ENCODE data around the gene MMP23B. TPM values are rescaled to one million over a fixed set of nuclear protein-coding genes. Genes with fewer than 3 reads are reported as not detected.

The MMP23B gene
- total and polyA plus RNA-seq, 4 donors, result 15.5 to 120 (median 57.8) TPM

- no peaks in the 10 kb centered on the region for H3K27me3 ChIP-seq (ENCODE audit: control insufficient read depth in 1 of 2, insufficient read depth in 2 of 2, low read length in 1 of 2)
- intact Hi-C loops (cut with DNase I), result no loop called here
- no peak overlapping the region for H3K27ac ChIP-seq (ENCODE audit: low read depth in 1 of 2, low read length in 2 of 2)
- H3K4me3 ChIP-seq (ENCODE audit: low read length in 2 of 2), result no peak overlapping the region
- H3K4me1 ChIP-seq (ENCODE audit: control insufficient read depth in 1 of 2, insufficient read depth in 2 of 2, low read length in 2 of 2), result no peaks in the 10 kb centered on the region
- DNase-seq (peak; percentile 44 to 52), ATAC-seq (ENCODE audit: low FRiP score) (peak; percentile 27)
- no peaks in the 10 kb centered on the region for H3K9me3 ChIP-seq (ENCODE audit: control insufficient read depth, low read length)
- WGBS, 2 donors, result 85 to 88% methylated on average over 39 of the region's 39 CpGs
- H3K36me3 ChIP-seq (ENCODE audit: control insufficient read depth in 1 of 2, insufficient read depth in 2 of 2, low read length in 1 of 2), result no peaks in the 10 kb centered on the region
Measured at GRCh38 chr1:1677718-1678580, 46.0 kb downstream of the MMP23B start.

GRCh38 chr1:1678581-1679380, 46.8 kb downstream of the MMP23B start:
- intact Hi-C loops (cut with DNase I), result no loop called here
- no peak overlapping the region for H3K27ac ChIP-seq (ENCODE audit: low read depth in 1 of 2, low read length in 2 of 2)
- DNase-seq (peak; percentile 44 to 68), ATAC-seq (ENCODE audit: low FRiP score) (peak; percentile 37)
- no peaks in the 10 kb centered on the region for H3K36me3 ChIP-seq (ENCODE audit: control insufficient read depth in 1 of 2, insufficient read depth in 2 of 2, low read length in 1 of 2)
- WGBS, 2 donors, result 71 to 75% methylated on average over 24 of the region's 24 CpGs
- H3K9me3 ChIP-seq (ENCODE audit: control insufficient read depth, low read length), result no peaks in the 10 kb centered on the region
- no peaks in the 10 kb centered on the region for H3K27me3 ChIP-seq (ENCODE audit: control insufficient read depth in 1 of 2, insufficient read depth in 2 of 2, low read length in 1 of 2)
- no peaks in the 10 kb centered on the region for H3K4me1 ChIP-seq (ENCODE audit: control insufficient read depth in 1 of 2, insufficient read depth in 2 of 2, low read length in 2 of 2)
- H3K4me3 ChIP-seq (ENCODE audit: low read length in 2 of 2), result no peak overlapping the region

- H3K4me1 ChIP-seq (ENCODE audit: control insufficient read depth in 1 of 2, insufficient read depth in 2 of 2, low read length in 2 of 2), result no peaks in the 10 kb centered on the region
- no peak overlapping the region for H3K27ac ChIP-seq (ENCODE audit: low read depth in 1 of 2, low read length in 2 of 2)
- H3K4me3 ChIP-seq (ENCODE audit: low read length in 2 of 2), result no peak overlapping the region
- no peak for ATAC-seq (ENCODE audit: low FRiP score)
- intact Hi-C loops (cut with DNase I), result no loop called here
- WGBS, 2 donors, result 91 to 95% methylated on average over 32 of the region's 32 CpGs
- H3K27me3 ChIP-seq (ENCODE audit: control insufficient read depth in 1 of 2, insufficient read depth in 2 of 2, low read length in 1 of 2), result no peaks in the 10 kb centered on the region
- H3K36me3 ChIP-seq (ENCODE audit: control insufficient read depth in 1 of 2, insufficient read depth in 2 of 2, low read length in 1 of 2), result no peaks in the 10 kb centered on the region
- DNase-seq, result peak; percentile 34 to 77
- no peaks in the 10 kb centered on the region for H3K9me3 ChIP-seq (ENCODE audit: control insufficient read depth, low read length)
Measured at GRCh38 chr1:1680031-1680911, 48.3 kb downstream of the MMP23B start.

- Histone ChIP-seq H3K27me3 (ENCODE audit: control insufficient read depth in 1 of 2, insufficient read depth in 2 of 2, low read length in 1 of 2) (no peaks in the 10 kb centered on the region), H3K27ac (ENCODE audit: low read depth in 1 of 2, low read length in 2 of 2) (no peak overlapping the region), H3K9me3 (ENCODE audit: control insufficient read depth, low read length) (no peaks in the 10 kb centered on the region), H3K4me3 (ENCODE audit: low read length in 2 of 2) (no peak overlapping the region), H3K36me3 (ENCODE audit: control insufficient read depth in 1 of 2, insufficient read depth in 2 of 2, low read length in 1 of 2) (no peaks in the 10 kb centered on the region), H3K4me1 (ENCODE audit: control insufficient read depth in 1 of 2, insufficient read depth in 2 of 2, low read length in 2 of 2) (no peaks in the 10 kb centered on the region)
- DNase-seq (peak; percentile 29 to 38), ATAC-seq (ENCODE audit: low FRiP score) (no peak)
- WGBS, 2 donors, result 66 to 74% methylated on average over 11 of the region's 11 CpGs
- intact Hi-C loops (cut with DNase I), result no loop called here
Measured at GRCh38 chr1:1680912-1681273, 48.9 kb downstream of the MMP23B start.

GRCh38 chr1:1683104-1683905, 51.3 kb downstream of the MMP23B start:
- Histone ChIP-seq H3K4me3 (ENCODE audit: low read length in 2 of 2) (no peak overlapping the region), H3K9me3 (ENCODE audit: control insufficient read depth, low read length) (no peaks in the 10 kb centered on the region), H3K27ac (ENCODE audit: low read depth in 1 of 2, low read length in 2 of 2) (no peak overlapping the region), H3K36me3 (ENCODE audit: control insufficient read depth in 1 of 2, insufficient read depth in 2 of 2, low read length in 1 of 2) (no peaks in the 10 kb centered on the region), H3K27me3 (ENCODE audit: control insufficient read depth in 1 of 2, insufficient read depth in 2 of 2, low read length in 1 of 2) (no peaks in the 10 kb centered on the region), H3K4me1 (ENCODE audit: control insufficient read depth in 1 of 2, insufficient read depth in 2 of 2, low read length in 2 of 2) (no peaks in the 10 kb centered on the region)
- ATAC-seq (ENCODE audit: low FRiP score) (no peak), DNase-seq (peak in 1 of 2 donors; percentile 35)
- WGBS, 2 donors, result 63 to 65% methylated on average over 26 of the region's 26 CpGs
- intact Hi-C loops (cut with DNase I), result no loop called here

Other genes with a start within 250 kb of the MMP23B start
- gene CCNL2, start 232.8 kb upstream of the MMP23B start, total RNA-seq, result 100 to 1,000 TPM; 153 to 246 TPM
- 100 to 1,000 TPM in 1 of 2 donors, 10 to 100 TPM in 1; 34.6 to 409 TPM for gene CCNL2, start 232.8 kb upstream of the MMP23B start, polyA plus RNA-seq
- gene MRPL20, start 224.9 kb upstream of the MMP23B start, total RNA-seq, result 10 to 100 TPM; 69.7 to 70.2 TPM
- 100 to 1,000 TPM; 144 to 184 TPM for gene MRPL20, start 224.9 kb upstream of the MMP23B start, polyA plus RNA-seq
- 1 to 10 TPM; 1.5 to 6.9 TPM for gene ANKRD65, start 210.9 kb upstream of the MMP23B start, total RNA-seq
- under 1 TPM in 1 of 2 donors, not detected in 1; 0.13 TPM for gene ANKRD65, start 210.9 kb upstream of the MMP23B start, polyA plus RNA-seq
- gene VWA1, start 196.5 kb upstream of the MMP23B start, total RNA-seq, result 10 to 100 TPM; 35.6 to 86.5 TPM
- 1 to 10 TPM in 1 of 2 donors, under 1 TPM in 1; 0.13 to 4.5 TPM for gene VWA1, start 196.5 kb upstream of the MMP23B start, polyA plus RNA-seq
- 1 to 10 TPM in 1 of 2 donors, under 1 TPM in 1; 0.42 to 5.5 TPM for gene ATAD3C, start 182.5 kb upstream of the MMP23B start, total RNA-seq
- under 1 TPM in 1 of 2 donors, not detected in 1; 0.08 TPM for gene ATAD3C, start 182.5 kb upstream of the MMP23B start, polyA plus RNA-seq
- gene ATAD3B, start 160.4 kb upstream of the MMP23B start, total RNA-seq, result 10 to 100 TPM in 1 of 2 donors, 1 to 10 TPM in 1; 8.1 to 21.5 TPM
- 10 to 100 TPM in 1 of 2 donors, 1 to 10 TPM in 1; 6.1 to 44.8 TPM for gene ATAD3B, start 160.4 kb upstream of the MMP23B start, polyA plus RNA-seq
- 10 to 100 TPM; 11.9 to 13.2 TPM for gene ATAD3A, start 120.0 kb upstream of the MMP23B start, total RNA-seq
- 10 to 100 TPM in 1 of 2 donors, 1 to 10 TPM in 1; 8.3 to 20.2 TPM for gene ATAD3A, start 120.0 kb upstream of the MMP23B start, polyA plus RNA-seq
- gene TMEM240, start 91.5 kb upstream of the MMP23B start, total RNA-seq, result 1 to 10 TPM; 6.2 to 7.8 TPM
- 10 to 100 TPM in 1 of 2 donors, 1 to 10 TPM in 1; 1.1 to 15.1 TPM for gene TMEM240, start 91.5 kb upstream of the MMP23B start, polyA plus RNA-seq
- gene SSU72, start 57.3 kb upstream of the MMP23B start, total RNA-seq, result 10 to 100 TPM; 67.7 to 71.5 TPM
- 10 to 100 TPM; 65.0 to 92.8 TPM for gene SSU72, start 57.3 kb upstream of the MMP23B start, polyA plus RNA-seq
- gene FNDC10, start 32.0 kb upstream of the MMP23B start, total RNA-seq, result 1 to 10 TPM; 1.2 to 3.0 TPM
- gene FNDC10, start 32.0 kb upstream of the MMP23B start, polyA plus RNA-seq, result under 1 TPM; 0.38 to 0.50 TPM
- gene MIB2, start 16.7 kb upstream of the MMP23B start, total RNA-seq, result 10 to 100 TPM; 45.0 to 77.7 TPM
- gene MIB2, start 16.7 kb upstream of the MMP23B start, polyA plus RNA-seq, result 100 to 1,000 TPM in 1 of 2 donors, 10 to 100 TPM in 1; 20.4 to 220 TPM
- gene CDK11B, start 26.8 kb downstream of the MMP23B start, total RNA-seq, result 10 to 100 TPM; 25.2 to 27.0 TPM
- gene CDK11B, start 26.8 kb downstream of the MMP23B start, polyA plus RNA-seq, result 10 to 100 TPM; 42.3 to 44.7 TPM
- gene SLC35E2B, start 60.6 kb downstream of the MMP23B start, total RNA-seq, result 10 to 100 TPM; 25.2 to 53.5 TPM
- gene SLC35E2B, start 60.6 kb downstream of the MMP23B start, polyA plus RNA-seq, result 10 to 100 TPM in 1 of 2 donors, 1 to 10 TPM in 1; 8.1 to 32.0 TPM
- gene CDK11A, start 92.2 kb downstream of the MMP23B start, total RNA-seq, result 10 to 100 TPM; 52.7 to 53.1 TPM
- gene CDK11A, start 92.2 kb downstream of the MMP23B start, polyA plus RNA-seq, result 10 to 100 TPM; 26.3 to 56.3 TPM
- 10 to 100 TPM; 76.0 to 79.2 TPM for gene NADK, start 146.3 kb downstream of the MMP23B start, total RNA-seq
- gene NADK, start 146.3 kb downstream of the MMP23B start, polyA plus RNA-seq, result 10 to 100 TPM; 66.0 to 87.7 TPM